Adrenal gland (tissue), 19 donors: ENCODE measurements around the gene RIT2. TPM values are rescaled to one million over a fixed set of nuclear protein-coding genes. Genes with fewer than 3 reads are reported as not detected.

Source experiments
- DNase-seq, 7 donors: peaks; one replicate each; pipeline ENCODE4 v3.0.0-alpha.2; 2019 to 2020
- H3K27ac ChIP-seq, 5 donors: fragments of 200-600 bp; sonication (generic) in 4 of 5; 1 replicate in 3 of 5; 2 replicates in 2 of 5; pipeline versions ENCODE4 v1.5.1 to v1.8.0; 2016 to 2020; ENCODE audit warnings: mild to moderate bottlenecking in 1 of 5
- H3K27me3 ChIP-seq: fragments of 200-600 bp; 2 replicates; pipeline ENCODE4 v1.8.0; 2021
- H3K36me3 ChIP-seq, 2 donors: fragments of 200-600 bp; replicated peaks in 1 of 2; 1 replicate in 1 of 2; 2 replicates in 1 of 2; pipeline versions ENCODE4 v1.5.1 to v1.8.0; 2018 to 2022
- H3K4me1 ChIP-seq, 2 donors: fragments of 200-600 bp; replicated peaks in 1 of 2; 1 replicate in 1 of 2; 2 replicates in 1 of 2; pipeline versions ENCODE4 v1.5.1 to v1.8.0; 2018 to 2021
- H3K4me3 ChIP-seq, 4 donors: fragments of 200-600 bp; sonication (generic) in 3 of 4; one replicate each; pipeline ENCODE4 v1.5.1; 2016 to 2018
- H3K9me3 ChIP-seq, 3 donors: fragments of 200-600 bp; sonication (generic) in 1 of 3; replicated peaks in 1 of 3; 1 replicate in 2 of 3; 2 replicates in 1 of 3; pipeline versions ENCODE4 v1.5.1 to v1.8.0; 2016 to 2021
- CTCF ChIP-seq, 6 experiments: fragments of 450-650 bp in 4 of 6; fragments of 200-600 bp in 2 of 6; sonication (generic) in 1 of 6; IDR thresholded peaks; 1 replicate in 5 of 6; 2 replicates in 1 of 6; pipeline versions ENCODE4 v1.5.1 to v1.8.0; 2016 to 2021; ENCODE audit warnings: antibody characterized with exemption in 6 of 6, mild to moderate bottlenecking in 2 of 6, moderate library complexity in 1 of 6
- POLR2A ChIP-seq, 2 donors: fragments of 450-650 bp; IDR thresholded peaks; one replicate each; pipeline ENCODE4 v1.6.1; 2017; ENCODE audit warnings: antibody characterized with exemption in 2 of 2, mild to moderate bottlenecking in 2 of 2, moderate library complexity in 1 of 2
- WGBS, 4 donors: extraction: QIAGEN DNeasy Blood & Tissue Kit in 2 of 4; methylation state at CpG; one replicate each; pipeline versions ENCODE4 v1.1.5 to v1.1.7; 2013 to 2017; 5-methylcytosine and 5-hydroxymethylcytosine counted together
- intact Hi-C, 2 donors: fragments of 100-400 bp; cut with DNase I; formaldehyde crosslinking; loops; one replicate each; pipeline versions ENCODE4 v1.14.1 to v1.15.0; 2022 to 2023
- long read RNA-seq, 10 donors: library from polyadenylated mRNA in 3 of 10; unstranded in 2 of 10; stranded (forward) in 1 of 10; transcript quantifications; one replicate each; pipeline ENCODE4 v2.0.0 and lab custom pipeline, GENCODE V29; 2021 to 2026
- polyA plus RNA-seq, 3 donors: library from polyadenylated mRNA; stranded (reverse); fragments of 200-250 nt in 2 of 3; fragments of 350-450 nt in 1 of 3; fragmentation: Illumina TruSeq in 1 of 3; extraction: RNeasy Lipid Tissue Mini Kit (QIAGEN cat#74804) in 1 of 3; gene quantifications; one replicate each; pipeline ENCODE4 v1.2.3, GENCODE V29; 2013 to 2014
- total RNA-seq, 9 donors: library from RNA; depleted of rRNA in 4 of 9; stranded (reverse); fragments of >200 nt in 4 of 9; fragments of 120-200 nt in 1 of 9; fragmentation: NEBNext Ultra II Directional in 1 of 9; extraction: Animal tissue kit (Norgen Biotek cat#: 25700) in 1 of 9; gene quantifications; one replicate each; pipeline versions ENCODE4 v1.1.0 to v1.2.4, GENCODE V29; 2013 to 2023
- donor health status: healthy with polysubstance abuse.
- donor health status: Bipolar disorder and iron deficiency.
- donor health status: DM: yes; HTN: yes; CAD: no.
- donor health status: DM: no; HTN: no; CAD: no.
- donor health status: DM: no; HTN: no; CAD: no.
- donor health status: DM: yes; HTN: yes; CAD: no.

The RIT2 gene
- under 1 TPM in 3 of 9 donors, not detected in 6; 0.22 to 0.39 (median 0.28) TPM for total RNA-seq
- polyA plus RNA-seq: under 1 TPM in 2 of 3 donors, not detected in 1; 0.20 to 0.99 TPM
- long read RNA-seq, donor 1: 0 reads
- long read RNA-seq, donor 2: 0 reads
- long read RNA-seq, donor 3: 0 reads
- long read RNA-seq, donor 4: 0 reads
- long read RNA-seq, donor 5: 0 reads
- long read RNA-seq, donor 6: 0 reads
- long read RNA-seq, donor 7: 0 reads
- long read RNA-seq, donor 8: 0 reads
- long read RNA-seq, donor 9: 0 reads
- long read RNA-seq, donor 10: 0 reads

GRCh38 chr18:43115076-43115921, at the start of gene RIT2:
Gene RIT2 (minus strand): TSS chr18:43115685.
- no peak for TF ChIP-seq CTCF (IDR thresholded peaks at IDR 0.05)
- no peak for TF ChIP-seq POLR2A (IDR thresholded peaks at IDR 0.05)
- no peak for DNase-seq
- H3K4me1 ChIP-seq: no peaks in the 10 kb centered on the region
- WGBS, 4 donors: 56 to 66% (median 62%) methylated on average over 18 of the region's 18 CpGs
- intact Hi-C loops: no loop called here
- no peaks in the 10 kb centered on the region for H3K27me3 ChIP-seq
- no peaks in the 10 kb centered on the region for H3K9me3 ChIP-seq
- no peak within 1 kb of the TSS for H3K27ac ChIP-seq
- no peak within 1 kb of the TSS for H3K4me3 ChIP-seq
- H3K36me3 ChIP-seq: no peaks in the 10 kb centered on the region

GRCh38 chr18:43161528-43161927, 46.0 kb upstream of the RIT2 start:
- Histone ChIP-seq H3K27ac (no peak overlapping the region), H3K4me1 (no peaks in the 10 kb centered on the region), H3K27me3 (no peaks in the 10 kb centered on the region), H3K4me3 (no peak overlapping the region), H3K9me3 (no peaks in the 10 kb centered on the region), H3K36me3 (no peaks in the 10 kb centered on the region)
- TF ChIP-seq CTCF (IDR thresholded peaks at IDR 0.05): no peak
- TF ChIP-seq POLR2A (IDR thresholded peaks at IDR 0.05): no peak
- intact Hi-C loops: no loop called here
- DNase-seq: no peak
- WGBS, 4 donors: 55 to 73% (median 69%) methylated on average over 1 of the region's 1 CpG

- Histone ChIP-seq H3K27ac (no peak overlapping the region), H3K4me1 (no peaks in the 10 kb centered on the region), H3K9me3 (no peaks in the 10 kb centered on the region), H3K4me3 (no peak overlapping the region), H3K27me3 (no peaks in the 10 kb centered on the region), H3K36me3 (no peaks in the 10 kb centered on the region)
- 41 to 59% (median 53%) methylated on average over 1 of the region's 1 CpG for WGBS, 4 donors
- intact Hi-C loops: no loop called here
- TF ChIP-seq POLR2A (IDR thresholded peaks at IDR 0.05): no peak
- TF ChIP-seq CTCF (IDR thresholded peaks at IDR 0.05): no peak
- DNase-seq: no peak
Measured at GRCh38 chr18:43160509-43160908, 45.0 kb upstream of the RIT2 start.

GRCh38 chr18:43159926-43160325, 44.4 kb upstream of the RIT2 start:
- no peak for DNase-seq
- Histone ChIP-seq H3K4me3 (no peak overlapping the region), H3K9me3 (no peaks in the 10 kb centered on the region), H3K4me1 (no peaks in the 10 kb centered on the region), H3K27me3 (no peaks in the 10 kb centered on the region), H3K27ac (no peak overlapping the region), H3K36me3 (no peaks in the 10 kb centered on the region)
- no peak for TF ChIP-seq CTCF (IDR thresholded peaks at IDR 0.05)
- TF ChIP-seq POLR2A (IDR thresholded peaks at IDR 0.05): no peak
- intact Hi-C loops: no loop called here
